ENCODE data around the gene BTBD1.

BTBD1 gene

DNA sequence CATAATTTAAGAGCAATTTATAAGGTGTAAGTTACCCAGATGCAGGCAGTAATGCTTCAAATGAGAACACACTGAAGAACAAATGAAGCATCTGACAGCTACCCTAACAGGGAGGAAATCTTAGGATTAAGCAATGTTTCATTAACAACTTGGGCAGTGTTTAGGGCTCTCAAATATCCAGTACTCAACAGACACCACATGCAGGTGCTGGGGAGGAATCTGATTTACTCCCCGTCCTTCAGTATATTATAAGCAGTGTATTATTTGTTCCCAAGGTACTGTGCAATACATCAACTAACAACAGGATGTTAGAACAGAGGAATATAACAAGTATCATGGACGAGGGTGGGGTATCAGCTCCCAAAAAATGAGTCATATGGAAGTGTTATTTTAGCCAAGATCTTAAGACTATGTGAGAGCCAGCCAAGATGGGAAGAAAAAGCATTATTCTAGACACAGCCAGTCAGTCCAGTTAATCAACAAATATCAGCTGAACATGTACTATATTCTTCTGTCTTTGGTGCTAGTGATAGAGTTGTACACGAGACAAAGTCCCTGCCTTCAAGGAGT, 20.4 kb downstream of the BTBD1 start:
- no peak for TF ChIP-seq GATA2 (IDR thresholded peaks at IDR 0.05; ENCODE audit: low read depth, low read length)

DNA sequence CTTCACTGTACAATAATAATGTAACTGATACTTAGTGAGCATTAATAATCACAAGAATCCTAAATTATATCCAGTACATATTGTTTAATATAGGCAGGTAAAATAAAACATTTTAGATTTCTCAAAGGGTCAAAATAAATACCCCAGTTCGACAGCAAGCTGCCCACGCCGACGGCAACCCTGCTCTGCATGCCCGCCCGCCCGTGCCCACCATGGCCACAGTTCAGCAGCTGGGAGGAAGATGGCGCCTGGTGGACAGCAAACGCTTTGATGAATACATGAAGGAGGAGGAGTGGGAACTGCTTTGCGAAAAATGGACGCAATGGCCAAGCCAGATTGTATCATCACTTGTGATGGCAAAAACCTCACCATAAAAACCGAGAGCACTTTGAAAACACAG, 22.9 kb downstream of the BTBD1 start:
- no peak for TF ChIP-seq GATA3 (IDR thresholded peaks at IDR 0.05; ENCODE audit: low read depth, low read length)
- TF ChIP-seq GATA2 (IDR thresholded peaks at IDR 0.05; ENCODE audit: low read depth, low read length) = no peak

DNA sequence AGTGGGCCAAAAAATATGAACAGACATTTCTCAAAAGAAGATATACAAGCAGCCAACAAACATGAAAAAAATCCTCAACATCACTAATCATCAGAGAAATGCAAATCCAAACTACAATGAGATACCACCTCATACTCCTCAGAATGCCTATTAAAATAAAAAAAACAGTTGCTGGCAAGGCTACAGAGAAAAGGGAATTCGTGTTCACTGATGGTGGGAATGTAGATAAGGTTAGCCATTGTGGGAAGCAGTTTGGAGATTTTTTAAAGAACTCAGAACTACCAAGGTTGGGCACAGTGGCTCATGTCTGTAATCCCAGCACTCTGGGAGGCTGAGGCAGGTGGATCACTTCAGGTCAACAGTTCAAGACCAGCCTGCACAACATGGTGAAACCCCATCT, 27.8 kb downstream of the BTBD1 start:
- TF ChIP-seq GATA2 (IDR thresholded peaks at IDR 0.05; ENCODE audit: low read depth, low read length) (no peak), GATA3 (IDR thresholded peaks at IDR 0.05; ENCODE audit: low read depth, low read length) (no peak)

DNA sequence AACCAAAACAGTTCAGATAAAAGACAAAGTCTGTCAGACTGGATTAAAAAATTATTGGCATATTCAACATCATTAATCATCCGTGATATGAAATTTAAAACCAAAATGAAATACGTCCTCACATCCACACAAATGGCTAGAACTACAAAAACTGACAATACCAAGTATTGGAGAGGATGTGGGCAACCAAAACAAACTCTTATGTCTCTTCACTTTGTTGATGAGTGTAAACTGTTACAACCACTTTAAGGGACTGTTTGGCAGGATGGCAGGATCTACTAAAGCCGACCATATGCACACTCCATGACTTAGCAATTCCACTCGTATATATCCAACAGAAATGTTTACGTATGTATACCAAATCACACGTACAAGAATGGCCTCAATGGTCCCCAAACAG, 30.8 kb downstream of the BTBD1 start:
- TF ChIP-seq GATA2 (IDR thresholded peaks at IDR 0.05; ENCODE audit: low read depth, low read length) (no peak), GATA3 (IDR thresholded peaks at IDR 0.05; ENCODE audit: low read depth, low read length) (no peak)

DNA sequence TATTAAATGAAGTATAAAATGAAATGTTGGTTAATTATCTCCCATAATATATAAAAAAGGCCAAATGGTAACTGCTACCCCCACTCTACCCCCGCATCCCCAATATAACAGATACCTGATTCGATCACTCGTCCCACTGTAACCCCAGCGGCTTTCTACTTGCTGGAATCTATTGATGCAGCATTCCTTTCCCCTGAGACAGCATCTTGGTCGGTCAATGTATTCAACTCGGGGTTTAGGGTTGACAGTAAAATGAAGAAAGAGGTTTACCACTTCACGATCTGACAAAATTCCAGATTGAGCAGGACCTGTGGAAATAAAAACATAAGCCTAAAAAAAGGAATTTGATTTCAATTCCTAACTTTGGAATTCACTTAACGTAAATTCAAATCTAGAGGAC, 37.0 kb downstream of the BTBD1 start:
- TF ChIP-seq GATA2 (IDR thresholded peaks at IDR 0.05; ENCODE audit: low read depth, low read length) (no peak), GATA3 (IDR thresholded peaks at IDR 0.05; ENCODE audit: low read depth, low read length) (no peak)

DNA sequence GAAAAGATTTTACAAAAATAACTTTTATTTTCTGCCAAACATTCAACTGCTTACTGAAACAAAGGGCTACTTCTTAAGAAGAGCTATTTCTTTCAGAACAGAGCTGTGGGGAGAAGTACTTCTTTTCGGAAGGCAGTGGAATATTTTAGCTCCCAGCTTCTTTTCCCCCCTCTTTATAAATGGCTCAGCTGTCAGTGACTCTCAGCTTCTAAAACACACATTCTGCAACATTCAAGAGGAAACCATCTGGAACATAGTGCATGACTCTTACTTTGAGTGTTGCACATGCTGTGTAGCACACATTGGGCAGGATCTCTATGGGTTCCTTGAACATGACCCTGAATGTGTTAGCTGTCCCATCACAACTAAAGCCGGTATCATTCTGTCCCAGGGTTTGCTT, 48.6 kb downstream of the BTBD1 start:
- TF ChIP-seq GATA2 (IDR thresholded peaks at IDR 0.05; ENCODE audit: low read depth, low read length) (no peak), GATA3 (IDR thresholded peaks at IDR 0.05; ENCODE audit: low read depth, low read length) (no peak)

DNA sequence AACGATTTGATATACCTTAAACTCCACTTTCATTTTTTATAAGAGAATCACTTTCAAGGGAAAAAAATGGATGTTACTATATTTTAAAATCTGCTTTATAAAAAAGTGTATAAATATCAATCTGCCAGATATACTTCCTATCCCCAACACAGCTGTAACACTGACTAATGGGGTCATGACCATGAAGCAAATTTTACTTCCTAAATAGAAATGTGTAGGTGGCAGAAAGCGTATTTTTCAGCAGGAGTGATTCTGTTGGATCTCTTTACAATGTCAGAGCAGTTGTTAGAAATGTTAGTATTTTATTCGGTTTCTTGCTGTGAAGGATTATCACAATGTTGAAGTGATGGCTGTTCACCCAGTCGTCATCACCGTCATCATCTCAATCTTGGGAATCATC, 50.1 kb downstream of the BTBD1 start:
- TF ChIP-seq GATA3 (IDR thresholded peaks at IDR 0.05; ENCODE audit: low read depth, low read length) (no peak), GATA2 (IDR thresholded peaks at IDR 0.05; ENCODE audit: low read depth, low read length) (no peak)

DNA sequence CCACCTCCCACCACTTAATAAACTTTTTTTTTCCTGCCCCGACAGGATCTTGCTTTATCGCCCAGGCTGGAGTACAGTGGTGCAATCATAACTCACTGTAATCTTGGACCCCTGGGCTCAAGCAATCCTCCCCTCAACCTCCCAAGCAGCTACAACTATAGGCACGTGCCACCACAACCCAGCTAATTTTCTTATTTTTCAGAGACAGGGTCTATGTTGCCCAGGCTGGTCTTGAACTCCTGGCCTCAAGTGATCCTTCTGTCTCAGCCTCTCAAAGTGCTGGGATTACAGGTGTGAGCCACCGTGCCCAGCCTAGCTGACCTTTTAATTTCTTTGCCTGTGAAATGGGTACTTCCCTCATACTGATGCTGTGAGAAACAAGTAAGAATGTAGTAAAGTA, 51.7 kb downstream of the BTBD1 start:
- TF ChIP-seq GATA3 (IDR thresholded peaks at IDR 0.05; ENCODE audit: low read depth, low read length) (no peak), GATA2 (IDR thresholded peaks at IDR 0.05; ENCODE audit: low read depth, low read length) (no peak)

DNA sequence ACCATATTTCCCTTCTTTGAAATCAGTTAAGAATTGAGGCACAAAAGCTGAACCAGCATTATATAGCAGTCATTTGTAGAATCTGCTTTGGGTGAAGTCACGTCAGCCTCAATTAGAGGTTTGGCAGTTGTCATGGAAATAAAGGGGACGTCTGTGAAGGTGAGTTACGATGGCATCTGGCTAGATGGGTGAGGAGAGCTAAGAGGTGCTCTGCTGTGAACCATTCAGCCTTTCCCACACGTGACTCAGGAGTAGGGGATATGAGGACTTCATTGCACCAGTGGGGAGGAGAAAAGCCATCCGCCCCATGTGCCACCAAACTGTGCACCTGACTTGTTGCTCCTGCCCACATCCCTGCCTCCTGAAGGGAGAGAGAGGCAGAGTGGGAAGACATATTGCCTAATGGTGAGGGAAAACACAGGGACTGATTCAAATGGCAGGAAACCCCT, 52.8 kb downstream of the BTBD1 start:
- TF ChIP-seq GATA2 (IDR thresholded peaks at IDR 0.05; ENCODE audit: low read depth, low read length) (no peak), GATA3 (IDR thresholded peaks at IDR 0.05; ENCODE audit: low read depth, low read length) (no peak)

DNA sequence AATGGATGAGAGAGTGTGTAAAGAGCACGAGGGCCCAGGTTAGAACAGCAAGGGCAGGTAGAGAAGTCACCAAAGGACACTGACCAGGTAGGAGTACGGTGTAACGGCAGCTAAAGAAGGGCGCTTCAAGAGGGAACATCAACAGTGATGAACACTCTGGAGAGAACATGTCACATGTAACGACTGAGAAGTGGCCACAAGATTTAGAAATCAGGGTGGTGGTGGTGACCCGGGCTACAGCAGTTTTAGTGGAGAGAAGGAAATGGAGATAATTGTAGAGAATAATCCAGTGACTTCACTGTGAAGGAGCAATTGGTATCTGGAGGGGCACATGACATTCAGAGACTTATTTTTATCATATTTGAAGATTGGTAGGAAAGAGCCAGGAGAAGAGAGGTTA, 54.4 kb downstream of the BTBD1 start:
- TF ChIP-seq GATA2 (IDR thresholded peaks at IDR 0.05; ENCODE audit: low read depth, low read length) (no peak), GATA3 (IDR thresholded peaks at IDR 0.05; ENCODE audit: low read depth, low read length) (no peak)

DNA sequence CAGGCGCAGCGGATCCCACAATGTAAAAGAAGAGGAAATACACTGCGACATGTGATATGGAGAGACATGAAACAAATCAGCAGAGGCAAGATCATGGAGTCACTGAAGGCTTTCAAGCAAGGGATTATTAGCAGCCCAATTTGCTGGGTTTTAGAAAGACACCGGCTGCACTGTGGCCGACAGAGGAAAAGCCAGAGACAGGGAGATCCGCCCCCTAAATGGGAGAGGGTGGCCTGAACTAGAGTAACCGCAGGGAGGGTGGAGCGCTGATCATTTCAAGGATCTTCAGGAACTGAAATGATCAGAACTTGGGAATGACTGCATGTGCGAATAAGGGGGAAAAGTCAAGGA, 55.0 kb downstream of the BTBD1 start:
- no peak for TF ChIP-seq GATA2 (IDR thresholded peaks at IDR 0.05; ENCODE audit: low read depth, low read length)
- no peak for TF ChIP-seq GATA3 (IDR thresholded peaks at IDR 0.05; ENCODE audit: low read depth, low read length)

DNA sequence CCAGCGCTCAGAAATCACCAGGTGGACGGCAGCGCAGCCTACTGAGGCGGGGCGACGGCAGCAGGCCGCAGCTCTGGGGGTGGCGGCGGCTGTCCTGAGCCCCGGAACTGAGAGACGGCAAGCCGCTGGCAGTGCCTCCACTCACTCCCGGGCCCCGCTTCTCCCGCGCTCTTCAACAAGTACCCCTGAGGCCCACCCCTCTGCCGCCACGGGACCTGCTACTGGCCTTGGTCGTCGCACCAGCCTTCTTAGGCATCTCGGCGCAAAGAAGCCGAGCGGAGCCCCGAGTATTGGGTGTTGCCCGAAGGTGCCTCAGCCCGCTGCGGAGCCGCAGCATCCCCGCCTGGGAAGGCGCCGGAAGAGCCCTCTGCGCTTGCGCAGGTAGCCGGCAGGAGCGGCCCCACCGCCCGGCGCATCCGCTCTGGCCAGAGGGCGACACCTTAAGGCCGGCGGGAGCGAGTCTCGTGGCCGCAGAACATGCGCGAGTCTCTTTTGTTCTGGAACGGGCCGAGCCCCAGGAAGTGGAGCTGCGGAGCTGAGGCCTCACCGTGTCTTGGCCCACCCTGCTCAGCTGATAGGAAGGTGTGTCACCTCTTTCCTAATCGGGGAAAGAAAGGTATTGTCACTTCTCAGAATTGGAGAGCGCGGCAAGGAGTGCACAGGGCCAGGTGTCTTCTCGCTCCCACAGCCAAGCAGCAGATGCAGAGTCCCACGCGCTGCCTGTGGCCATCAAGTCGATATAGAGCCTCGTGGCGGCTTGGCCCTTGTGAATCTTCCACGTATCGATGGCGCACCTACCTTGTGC, 55.6 kb downstream of the BTBD1 start, which contains the start of gene C15orf40:
Gene C15orf40 (minus strand): TSS at position 369 of the 805 bp plus-strand sequence. CDS start 32 bp downstream, at position 337.
- TF ChIP-seq GATA2 (IDR thresholded peaks at IDR 0.05; ENCODE audit: low read depth, low read length) (no peak), GATA3 (IDR thresholded peaks at IDR 0.05; ENCODE audit: low read depth, low read length) (no peak)

DNA sequence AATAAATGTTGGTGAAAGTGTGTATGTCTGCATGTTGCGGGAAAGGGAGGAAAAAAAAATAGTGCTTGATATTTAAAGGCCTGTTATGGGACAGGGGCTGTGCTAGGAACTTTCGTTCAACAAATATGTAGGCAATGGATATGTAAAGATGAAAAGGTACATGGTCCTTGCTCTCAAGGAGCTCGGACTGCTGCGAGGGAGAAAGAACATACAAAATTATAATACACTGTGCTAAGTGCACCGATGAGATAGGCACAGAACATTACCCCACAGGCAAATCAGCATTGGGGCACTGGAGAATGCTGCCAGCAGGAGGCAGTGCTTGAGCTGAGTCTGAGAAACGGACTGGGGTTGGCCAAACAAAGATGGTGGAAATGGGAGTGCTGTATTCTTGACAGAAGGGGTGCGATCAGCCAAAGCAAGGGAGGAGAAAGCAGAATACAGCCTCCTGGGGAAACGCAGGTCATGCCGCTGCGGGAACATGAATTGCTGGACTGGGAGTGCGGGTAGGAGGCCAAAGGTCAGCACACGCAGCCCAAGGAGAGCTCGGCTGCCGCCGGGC, 56.3 kb downstream of the BTBD1 start:
- TF ChIP-seq GATA2 (IDR thresholded peaks at IDR 0.05; ENCODE audit: low read depth, low read length) = no peak
- no peak for TF ChIP-seq GATA3 (IDR thresholded peaks at IDR 0.05; ENCODE audit: low read depth, low read length)

DNA sequence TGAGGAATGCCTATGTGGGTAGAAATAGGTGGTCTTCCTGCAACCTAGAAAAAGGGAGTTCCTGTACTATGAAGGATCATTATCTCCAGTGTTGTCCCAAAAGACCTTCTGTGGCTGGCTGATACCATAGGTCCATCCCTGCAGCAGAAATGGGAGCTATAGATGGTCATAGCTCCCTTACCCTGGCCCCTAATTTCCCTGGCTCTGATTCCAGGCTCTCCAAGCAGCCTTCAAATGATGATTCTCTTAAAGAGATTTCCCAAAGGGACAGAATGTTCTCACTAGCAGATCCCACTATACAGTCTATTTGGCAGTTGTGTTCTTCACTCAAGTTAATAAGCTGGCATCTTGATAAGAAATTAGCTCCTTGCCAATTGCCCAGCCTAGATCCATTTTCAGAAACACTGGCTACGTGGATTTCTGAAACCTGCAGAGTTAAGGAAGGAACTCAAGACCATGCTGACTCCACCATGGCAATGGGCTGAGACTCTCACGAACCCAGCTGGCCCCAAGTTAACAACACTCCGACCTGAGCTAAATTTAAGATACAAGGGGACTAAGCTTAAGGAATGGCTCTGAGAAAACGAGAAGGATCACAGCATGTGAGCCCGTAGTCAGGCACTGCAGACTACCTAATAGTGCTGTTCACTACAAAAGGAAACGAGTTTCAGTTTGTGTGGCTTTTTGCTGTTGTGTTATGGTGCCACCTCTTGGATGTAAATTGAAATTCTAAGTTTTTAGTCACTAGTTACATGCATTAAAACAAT, 67.0 kb downstream of the BTBD1 start:
- TF ChIP-seq GATA3 (IDR thresholded peaks at IDR 0.05; ENCODE audit: low read depth, low read length) = no peak
- no peak for TF ChIP-seq GATA2 (IDR thresholded peaks at IDR 0.05; ENCODE audit: low read depth, low read length)
